ENCODE data around the gene TFB2M.
"Not testable (repeated sequence)": the region's sequence is repeated elsewhere in the genome, so short reads cannot be mapped to it uniquely, and the experiment has no call there.

Gene TFB2M, protein sequence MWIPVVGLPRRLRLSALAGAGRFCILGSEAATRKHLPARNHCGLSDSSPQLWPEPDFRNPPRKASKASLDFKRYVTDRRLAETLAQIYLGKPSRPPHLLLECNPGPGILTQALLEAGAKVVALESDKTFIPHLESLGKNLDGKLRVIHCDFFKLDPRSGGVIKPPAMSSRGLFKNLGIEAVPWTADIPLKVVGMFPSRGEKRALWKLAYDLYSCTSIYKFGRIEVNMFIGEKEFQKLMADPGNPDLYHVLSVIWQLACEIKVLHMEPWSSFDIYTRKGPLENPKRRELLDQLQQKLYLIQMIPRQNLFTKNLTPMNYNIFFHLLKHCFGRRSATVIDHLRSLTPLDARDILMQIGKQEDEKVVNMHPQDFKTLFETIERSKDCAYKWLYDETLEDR

DNA sequence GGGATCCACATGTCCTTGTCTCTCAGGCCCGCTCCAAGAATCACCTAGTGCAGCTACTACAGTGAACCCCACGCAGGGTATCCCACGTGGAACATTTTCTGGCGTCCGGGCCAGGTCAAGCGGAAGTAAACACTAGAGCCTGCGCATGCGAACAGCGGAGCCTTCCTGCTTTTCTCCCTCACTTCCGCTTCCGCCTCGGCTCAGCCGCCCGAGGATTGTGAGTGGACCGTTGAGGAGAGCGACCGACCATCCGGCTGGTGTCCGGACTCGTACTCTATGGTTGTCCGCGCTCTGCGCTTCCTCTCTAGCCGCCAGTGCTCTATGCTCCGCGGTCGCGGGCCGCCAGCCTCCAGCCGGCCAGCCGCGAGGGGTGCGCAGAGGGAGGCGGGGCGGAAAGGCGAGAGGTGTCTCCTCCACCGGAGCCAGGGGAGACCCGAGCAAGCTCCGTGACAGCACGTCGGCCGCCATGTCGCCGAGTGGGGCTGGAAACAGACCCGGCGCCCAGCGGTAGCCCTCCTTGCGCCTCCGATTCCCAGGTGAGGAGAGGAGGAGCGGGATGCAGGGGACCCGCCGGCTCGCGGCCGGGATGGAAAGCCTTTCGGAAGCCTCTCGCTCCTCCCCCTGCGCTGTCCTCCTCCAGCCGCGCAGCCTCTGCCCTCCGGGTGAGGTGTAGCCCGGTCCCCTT is at the start of gene TFB2M, which contains the start of gene CNST:
Gene TFB2M (minus strand): TSS at position 134 of the 685 bp plus-strand sequence. CDS start 123 bp downstream, at position 11.
Gene CNST (plus strand): TSS at position 329 of the 685 bp plus-strand sequence. CDS start 25,107 bp downstream, outside the sequence.
- DNase-seq, result peak; percentile 96

DNA sequence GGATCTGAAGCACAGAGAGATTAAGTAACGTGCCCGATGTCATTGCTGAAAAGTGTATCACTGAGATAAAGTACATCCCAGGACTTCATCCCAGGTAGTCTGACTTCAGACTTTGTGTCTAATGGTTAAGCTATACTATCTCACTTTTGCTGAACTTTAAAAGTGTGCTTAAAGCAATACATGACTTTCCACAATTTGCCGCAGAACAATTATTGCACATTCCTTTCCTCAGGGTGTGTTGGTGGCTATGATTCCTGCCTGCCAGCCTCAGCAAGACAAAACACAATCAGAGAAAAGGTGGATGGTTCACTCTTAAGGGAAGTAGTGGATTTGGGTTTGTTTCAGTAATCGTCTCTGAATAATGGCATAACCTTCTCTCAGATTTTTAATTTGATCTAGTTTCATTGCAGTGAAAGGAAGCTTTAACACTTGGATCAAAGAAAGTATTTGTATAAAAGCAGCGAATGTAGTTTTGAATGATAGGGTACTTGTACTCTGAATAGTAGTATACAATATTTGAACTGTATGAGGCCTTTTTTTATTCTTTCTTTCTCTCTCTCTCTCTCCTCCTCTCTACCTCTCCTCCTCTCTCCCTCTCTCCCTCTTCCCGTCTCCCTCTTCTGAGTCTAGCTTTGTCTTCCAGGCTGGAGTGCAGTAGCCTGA is 47.2 kb upstream of the TFB2M start:
- no peak for DNase-seq

DNA sequence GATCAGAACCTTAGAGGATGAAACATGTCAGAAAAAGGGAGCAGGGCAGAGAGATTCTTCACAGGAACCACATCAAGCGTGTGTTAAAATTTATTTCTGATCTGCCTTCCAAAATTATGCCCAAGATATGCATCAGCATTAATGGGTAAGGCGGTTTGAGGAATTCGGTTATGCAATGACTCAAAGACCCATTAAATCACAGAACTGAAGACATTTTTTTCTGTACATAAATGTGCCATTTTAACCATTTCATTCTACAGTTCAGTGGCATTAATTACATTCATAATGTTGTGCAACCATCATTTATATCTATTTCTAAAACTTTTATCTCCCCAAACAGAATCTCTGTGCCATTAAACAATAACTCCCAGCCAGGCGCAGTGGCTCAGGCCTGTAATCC is 43.6 kb upstream of the TFB2M start:
- no peak for DNase-seq

DNA sequence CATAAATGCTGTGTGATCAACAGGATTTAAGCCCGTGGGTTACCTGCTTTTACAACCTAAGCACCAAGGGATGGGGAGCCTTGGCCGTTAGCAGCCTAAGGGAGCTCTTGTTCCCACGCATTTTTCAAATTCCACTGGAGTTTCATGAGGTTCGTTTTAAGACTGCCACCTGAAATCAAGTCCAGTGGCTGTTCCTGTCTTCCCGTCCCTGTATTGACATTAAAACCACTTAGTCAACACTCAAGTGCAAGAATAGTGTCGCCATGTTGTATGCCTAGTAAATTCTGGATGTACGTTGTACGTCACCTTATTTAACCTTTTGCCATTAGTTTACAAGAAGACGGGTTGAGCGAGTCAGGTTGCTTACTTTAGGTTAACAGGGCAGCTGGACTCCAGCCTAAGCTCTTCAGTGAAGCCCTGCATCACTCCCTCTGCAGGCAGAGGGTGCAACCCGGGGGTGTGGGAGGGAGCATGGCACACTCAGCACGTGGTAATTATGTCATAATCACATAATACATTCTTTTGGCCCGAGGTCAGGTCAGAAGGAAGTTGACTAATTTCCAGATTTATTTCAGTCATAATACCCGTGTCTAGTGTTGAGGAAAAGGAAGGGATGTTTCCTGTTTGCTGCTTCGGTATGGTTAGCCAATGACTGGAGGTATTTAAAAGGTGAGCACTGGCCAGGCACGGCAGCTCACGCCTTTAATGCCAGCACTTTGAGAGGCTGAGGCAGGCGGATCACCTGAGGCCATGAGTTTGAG is 42.7 kb upstream of the TFB2M start:
- DNase-seq, result peak; percentile 52

DNA sequence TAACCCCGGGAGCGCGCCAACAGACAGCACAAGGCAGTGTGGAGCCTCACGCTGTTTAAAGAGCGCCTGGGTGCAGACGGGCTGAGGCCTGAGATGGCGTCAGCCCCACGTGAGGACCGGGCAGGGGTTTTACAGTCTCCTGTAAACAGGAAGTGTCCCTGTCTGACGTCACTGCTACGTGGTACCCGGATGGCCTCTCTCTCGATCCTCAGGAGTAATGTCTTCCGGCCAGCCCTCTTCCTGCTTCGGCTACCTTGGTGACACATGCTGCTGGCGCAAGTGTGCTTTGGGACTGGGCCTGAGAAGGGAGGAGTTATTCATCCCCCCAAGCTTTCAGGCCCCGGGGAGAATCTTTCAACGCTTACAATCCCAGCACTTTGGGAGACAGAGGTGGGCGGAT is 41.4 kb upstream of the TFB2M start:
- DNase-seq, result no peak

DNA sequence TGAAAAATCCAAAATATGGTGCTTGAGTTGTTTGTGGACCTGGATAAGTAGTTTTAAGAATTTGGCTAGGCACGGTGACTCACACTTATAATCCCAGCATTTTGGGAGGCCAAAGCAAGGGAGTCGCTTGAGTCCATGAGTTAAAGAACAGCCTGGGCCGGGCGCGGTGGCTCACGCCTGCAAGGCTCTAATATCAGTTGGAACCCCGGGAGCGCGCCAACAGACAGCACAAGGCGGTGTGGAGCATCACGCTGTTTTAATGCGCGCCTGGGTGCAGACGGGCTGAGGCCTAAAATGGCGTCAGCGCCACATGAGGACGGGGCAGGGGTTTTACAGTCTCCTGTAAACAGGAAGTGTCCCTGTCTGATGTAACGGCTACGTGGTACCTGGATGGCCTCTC is 39.2 kb upstream of the TFB2M start:
- not testable (repeated sequence) for DNase-seq

DNA sequence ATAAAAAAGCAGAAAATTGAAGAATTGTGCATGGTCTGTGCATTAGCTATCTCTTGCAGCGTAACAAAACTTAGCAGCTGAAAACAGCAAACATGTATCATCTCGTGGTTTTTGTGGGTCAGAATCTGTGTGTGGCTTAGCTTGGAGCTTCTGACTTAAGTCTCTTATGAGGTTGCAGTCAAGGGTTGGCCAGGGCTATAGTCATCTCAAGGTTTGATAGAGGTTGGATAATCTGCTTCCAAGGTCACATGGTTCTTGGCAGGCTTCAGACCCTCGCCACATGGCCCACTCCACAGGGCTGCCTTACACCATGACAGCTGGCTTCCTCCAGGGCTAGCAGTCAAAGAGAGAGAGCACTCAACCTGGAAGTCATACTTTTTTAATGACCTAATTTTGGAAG is 36.1 kb upstream of the TFB2M start:
- DNase-seq, result peak; percentile 19

DNA sequence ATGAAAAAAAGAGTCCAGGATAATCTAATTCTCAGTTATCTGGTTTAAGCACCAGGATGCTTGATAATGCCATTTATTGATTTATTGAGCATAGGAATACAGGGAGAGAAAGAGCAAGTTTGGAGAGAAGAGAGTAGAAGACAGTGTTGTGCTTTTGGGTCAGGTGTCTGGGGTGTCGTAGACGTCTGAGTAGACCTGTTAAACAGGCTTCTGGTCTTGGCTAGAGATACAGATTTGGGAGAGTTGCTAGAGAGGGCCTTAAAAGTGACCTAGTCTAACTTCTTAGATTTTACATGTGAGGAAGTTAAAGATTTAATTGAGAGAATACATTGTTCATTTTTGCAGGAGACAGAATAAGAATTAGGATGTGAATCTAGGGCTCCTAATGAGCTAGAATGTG is 34.5 kb upstream of the TFB2M start:
- DNase-seq, result no peak

DNA sequence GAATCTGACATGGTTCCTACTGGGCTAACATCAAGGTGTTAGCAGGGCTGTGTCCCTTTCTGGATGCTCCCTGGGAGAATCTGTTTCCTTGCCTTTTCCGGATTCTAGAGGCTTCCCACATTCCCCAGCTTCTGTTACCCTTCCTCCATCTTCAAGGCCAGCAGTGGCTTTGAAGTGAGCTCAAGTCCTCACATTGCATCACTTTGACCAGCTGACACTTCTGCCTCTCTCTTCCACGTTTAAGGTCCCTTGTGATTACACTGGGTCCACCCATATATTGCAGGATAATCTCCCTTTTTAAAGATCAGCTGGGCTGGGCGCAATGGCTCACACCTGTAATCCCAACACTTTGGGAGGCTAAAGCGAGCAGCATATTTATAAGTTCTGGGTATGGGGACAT is 33.3 kb upstream of the TFB2M start:
- DNase-seq, result no peak

DNA sequence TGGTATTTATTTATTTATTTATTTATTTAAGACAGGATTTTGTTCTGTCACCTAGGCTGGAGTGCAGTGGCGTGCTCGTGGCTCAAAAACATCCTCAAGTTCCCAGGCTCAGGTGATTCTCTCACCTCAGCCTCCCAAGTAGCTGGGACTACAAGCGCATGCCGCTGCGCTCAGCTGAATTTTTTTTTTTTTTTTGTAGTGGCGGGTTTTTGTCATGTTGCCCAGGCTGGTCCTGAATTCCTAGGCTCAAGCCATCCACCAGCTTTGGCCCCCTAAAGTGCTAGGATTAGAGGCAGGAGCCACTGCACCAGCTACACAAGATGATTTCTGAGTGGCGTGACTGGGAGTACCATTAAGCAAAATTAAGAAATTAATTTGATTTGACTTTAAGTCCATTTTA is 31.9 kb upstream of the TFB2M start:
- DNase-seq, result no peak

DNA sequence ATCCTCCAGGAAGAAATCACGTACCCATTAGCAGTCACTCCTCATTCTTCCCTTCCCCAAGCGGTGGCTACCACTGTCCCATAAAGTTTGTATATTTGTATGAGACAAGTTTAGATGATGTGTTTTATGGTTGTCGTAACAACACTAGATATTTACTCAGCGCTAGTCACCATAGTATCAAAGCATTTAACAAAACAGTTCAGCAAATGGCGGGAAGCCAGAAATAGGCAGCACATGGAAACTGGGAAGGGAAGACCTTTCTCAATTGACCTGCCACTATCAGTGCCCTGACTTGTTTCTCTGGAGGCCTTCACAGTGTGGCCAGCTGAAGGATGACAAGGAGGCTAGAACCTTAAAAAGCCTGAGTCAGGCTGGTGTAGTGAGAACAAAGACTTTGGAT is 31.3 kb upstream of the TFB2M start:
- DNase-seq, result no peak

DNA sequence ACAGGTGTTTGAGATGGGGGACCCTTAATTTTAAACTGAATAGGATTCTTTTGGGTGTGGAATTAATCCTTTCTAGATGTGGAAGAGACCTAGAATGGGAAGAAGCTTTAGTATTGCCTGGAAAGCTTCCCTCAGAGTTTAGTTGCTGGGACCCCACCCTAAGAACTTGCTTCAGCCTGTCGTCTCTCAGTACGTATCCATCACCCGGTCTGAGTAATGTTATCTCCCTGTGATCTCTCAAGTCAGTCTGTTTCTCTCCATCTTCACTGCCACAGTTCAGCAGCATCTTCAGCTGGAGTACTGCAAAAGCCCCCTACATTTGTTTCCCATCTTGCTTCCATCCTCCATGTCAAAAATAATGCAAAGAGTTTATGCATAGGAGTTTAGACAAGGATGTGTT is 29.1 kb upstream of the TFB2M start:
- no peak for DNase-seq

DNA sequence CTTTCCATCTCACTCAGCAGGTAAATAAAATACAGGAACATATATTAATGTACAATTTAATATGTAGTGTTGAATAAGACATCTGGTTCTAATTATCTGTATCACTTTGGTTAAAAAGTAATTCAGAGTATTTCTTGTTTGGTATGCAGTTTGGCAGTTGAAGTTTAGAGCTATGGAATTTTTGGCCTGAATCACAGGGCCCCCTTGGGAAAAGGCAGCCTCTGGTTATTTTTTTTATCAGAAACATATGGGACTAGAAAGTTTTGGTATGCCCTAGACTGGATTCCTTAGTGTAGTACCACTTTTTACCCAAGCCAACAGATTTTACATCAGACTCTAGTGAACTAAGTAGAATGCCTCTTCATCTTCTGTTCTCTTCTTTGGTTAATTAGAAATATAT is 26.6 kb upstream of the TFB2M start:
- no peak for DNase-seq

DNA sequence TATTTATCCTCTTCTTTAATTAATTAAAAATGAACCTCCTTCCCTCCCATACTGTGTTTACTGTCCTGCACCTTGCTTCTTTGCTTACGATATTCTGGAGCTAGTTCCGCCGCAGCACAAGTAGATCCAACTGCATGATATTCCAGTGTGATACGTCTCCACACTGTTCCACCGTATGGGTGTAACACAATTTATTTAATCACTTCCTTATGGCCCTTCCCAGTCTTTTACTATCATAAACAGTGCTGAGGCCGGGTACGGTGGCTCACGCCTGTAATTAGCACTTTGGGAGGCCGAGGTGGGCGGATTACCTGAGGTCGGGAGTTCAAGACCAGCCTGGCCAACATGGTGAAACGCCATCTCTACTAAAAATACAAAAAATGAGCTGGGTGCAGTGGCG is 25.9 kb upstream of the TFB2M start:
- DNase-seq, result no peak

DNA sequence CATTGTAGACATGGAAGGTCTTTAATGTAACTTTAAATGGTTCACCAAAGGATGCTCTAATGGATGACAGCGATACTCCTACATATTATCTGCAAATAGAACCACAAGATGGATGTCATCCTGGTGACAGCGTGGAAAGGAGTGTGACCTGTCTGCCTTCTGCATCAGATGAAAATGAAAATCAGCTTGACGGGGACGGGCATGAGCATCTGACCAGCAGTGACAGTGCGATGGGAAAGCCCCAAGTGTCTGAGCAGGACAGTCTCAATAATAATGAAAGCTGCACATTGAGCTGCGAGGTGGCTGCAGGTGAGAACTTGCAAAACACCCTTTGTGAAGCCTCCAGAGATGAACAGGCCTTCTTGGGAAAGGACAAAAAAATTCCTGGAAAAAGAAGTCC is 25.4 kb upstream of the TFB2M start:
- peak; percentile 38 for DNase-seq

DNA sequence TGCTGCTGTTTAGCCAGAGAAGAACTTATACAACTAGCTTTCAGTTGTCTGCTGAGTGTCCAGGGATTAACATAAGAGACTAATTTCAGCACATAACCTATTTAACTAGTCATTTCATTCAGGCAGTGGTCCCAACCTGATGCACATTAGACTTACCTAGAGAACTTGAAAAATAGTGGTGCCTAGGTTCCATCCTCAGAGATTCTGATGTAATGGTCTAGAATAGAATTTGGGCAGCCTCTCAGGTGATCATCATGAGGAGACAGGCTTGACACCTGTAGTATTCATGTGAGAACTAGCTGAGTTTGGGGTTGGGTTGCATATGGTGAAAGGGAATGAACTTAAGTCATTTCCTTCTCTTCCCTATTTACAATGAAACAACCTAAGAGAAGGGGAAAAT is 25.0 kb upstream of the TFB2M start:
- no peak for DNase-seq

DNA sequence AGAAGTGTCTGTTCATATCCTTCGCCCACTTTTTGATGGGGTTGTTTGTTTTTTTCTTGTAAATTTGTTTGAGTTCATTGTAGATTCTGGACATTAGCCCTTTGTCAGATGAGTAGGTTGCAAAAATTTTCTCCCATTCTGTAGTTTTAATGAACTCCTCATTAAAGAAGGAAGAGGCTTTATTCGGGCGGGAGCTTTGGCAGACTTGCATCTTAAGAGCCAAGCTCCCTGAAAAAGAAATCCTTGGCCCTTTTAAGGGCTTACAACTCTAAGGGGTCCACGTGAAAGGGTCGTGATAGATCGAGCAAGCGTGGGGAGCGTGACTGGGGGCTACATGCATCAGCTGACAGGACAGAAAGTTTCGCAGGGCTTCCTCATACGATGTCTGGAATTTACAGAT is 23.9 kb upstream of the TFB2M start:
- not testable (repeated sequence) for DNase-seq

DNA sequence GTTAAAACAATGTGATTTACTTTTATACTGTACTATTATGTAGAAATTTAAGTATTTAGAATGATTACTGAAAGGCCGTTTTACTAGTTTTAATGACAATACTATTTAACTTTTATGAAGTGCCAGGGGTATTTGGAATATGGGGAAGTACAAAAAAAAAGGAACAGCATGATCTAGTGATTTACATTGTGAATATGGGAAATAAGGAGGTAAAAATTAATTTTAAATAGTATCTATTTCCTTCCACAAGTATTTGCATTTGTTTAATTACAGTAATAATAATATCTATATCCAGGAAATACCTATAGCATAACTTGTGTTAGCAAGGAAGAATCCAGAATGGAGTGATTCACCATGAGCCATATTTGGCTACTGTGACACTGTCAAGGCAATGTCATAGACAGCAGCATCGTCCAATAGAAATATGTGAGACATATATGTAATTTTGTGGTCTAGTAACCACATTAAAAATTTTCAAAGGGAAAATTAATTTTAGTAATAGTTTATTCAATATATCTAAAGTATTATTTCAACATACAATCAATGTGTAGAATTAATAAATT is 22.2 kb upstream of the TFB2M start:
- DNase-seq, result no peak

DNA sequence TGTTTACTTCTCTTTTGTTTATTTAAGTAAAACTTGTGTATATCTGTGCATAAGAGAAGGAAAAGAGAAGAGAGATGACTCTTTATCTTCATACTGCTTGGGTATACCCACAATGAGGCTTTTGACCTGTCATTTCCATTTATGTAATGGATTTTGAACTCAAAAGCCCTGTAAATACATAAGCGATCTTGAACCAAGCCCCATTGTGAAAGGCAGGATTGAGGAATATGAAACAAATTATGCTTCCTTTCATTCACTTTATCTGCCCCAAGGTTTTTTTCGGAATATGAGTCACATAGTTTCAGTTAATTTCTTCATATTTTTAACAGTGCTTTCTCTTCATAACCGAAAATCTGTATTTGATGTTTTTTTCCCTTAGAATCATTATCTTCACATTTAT is 21.5 kb upstream of the TFB2M start:
- DNase-seq, result no peak

DNA sequence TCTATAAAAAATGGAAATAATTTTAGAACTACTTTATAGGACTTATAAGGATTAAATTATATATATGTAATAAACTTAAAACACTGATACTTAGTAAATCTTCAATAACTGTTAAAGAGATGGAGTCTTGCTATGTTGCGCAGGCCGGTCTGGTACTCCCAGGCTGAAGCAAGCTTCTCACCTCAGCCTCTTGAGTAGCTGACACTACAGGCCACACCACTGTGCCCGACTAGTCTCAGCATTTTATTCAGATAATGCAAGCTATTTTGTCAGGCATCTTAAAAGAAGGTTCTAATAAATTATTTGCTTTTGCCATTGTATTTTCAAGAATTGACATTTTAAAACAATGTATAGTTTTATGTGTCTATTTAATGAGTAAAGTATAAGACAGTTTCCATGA is 21.0 kb upstream of the TFB2M start:
- DNase-seq, result no peak

DNA sequence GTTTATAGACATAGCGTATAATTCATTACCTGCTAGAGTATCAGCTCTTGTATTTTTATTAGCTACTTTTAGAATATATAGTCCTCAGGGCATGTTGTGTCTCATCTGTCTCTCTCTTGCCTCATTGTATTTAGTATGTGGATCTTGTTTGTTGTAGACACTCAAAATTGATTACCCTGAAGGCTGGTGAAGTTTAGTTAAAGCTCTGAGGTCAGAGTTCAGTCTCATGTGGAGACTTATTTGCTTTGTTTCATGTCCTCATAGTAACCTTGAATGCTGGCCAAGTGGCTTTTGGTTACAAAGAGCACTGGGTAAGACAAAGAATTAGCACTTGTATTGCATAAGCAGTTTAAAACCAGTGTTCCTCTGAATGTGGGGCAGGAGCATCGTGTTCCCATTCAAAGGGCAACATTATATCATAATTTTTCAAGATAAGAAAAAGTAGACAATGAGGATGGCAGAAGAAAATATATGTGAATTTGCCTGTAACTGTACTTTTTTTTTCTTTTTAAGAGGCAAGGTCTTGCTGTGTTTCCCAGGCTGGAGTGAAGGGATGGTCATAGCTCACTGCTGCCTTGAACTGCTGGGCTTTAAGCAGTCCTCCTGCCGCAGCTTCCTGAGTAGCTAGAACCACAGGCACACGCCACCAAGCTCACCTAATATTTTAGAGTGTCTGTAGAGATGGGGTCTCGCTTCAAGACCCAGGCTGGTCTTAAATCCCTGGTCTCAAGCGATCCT is 17.6 kb upstream of the TFB2M start:
- no peak for DNase-seq

DNA sequence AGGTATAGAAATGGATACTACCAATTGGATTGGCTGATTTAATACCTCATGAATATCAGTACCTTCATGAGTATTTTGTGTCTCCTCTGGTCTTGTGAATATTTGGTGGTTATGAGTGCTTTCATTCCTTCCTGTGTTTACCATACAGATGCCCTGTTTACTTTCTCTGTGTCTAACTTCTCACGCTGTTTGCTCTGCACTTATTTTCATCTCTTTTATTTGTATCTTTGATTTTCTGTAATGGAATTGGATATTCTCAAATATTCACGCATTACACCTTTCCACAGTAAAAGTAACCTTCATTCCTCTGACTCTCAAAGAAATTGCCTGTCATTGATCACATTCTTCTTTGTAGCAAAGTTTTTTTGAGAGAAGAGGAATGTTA is 17.0 kb upstream of the TFB2M start:
- DNase-seq, result no peak

All from stimulated activated CD4-positive, alpha-beta T cell treated with anti-CD3 and anti-CD28 coated beads, Interleukin-15, amount 100 ng/mL, for 24 hours (primary cell).